Skin epidermis (tissue), 12 donors: ENCODE measurements around the gene ELOVL2.

Experiments
- H3K27ac ChIP-seq, 21 experiments: fragments of 200-600 bp; sonication (generic) in 11 of 21; one replicate each; pipeline ENCODE4 v1.5.0; 2020; ENCODE audit warnings: mild to moderate bottlenecking in 3 of 21, inconsistent platforms in 2 of 21, moderate library complexity in 2 of 21
- H3K4me3 ChIP-seq, 7 experiments: fragments of 200-600 bp; sonication (generic) in 2 of 7; one replicate each; pipeline ENCODE4 v1.5.0; 2020; ENCODE audit warnings: inconsistent platforms in 2 of 7, mild to moderate bottlenecking in 2 of 7, moderate library complexity in 1 of 7

Gene ELOVL2

GRCh38 chr6:10949579-10950490 is 94.3 kb downstream of the ELOVL2 start:
- H3K4me3 ChIP-seq: no peak overlapping the region
- H3K27ac ChIP-seq: no peak overlapping the region

GRCh38 chr6:10947966-10948365 is 96.1 kb downstream of the ELOVL2 start:
- H3K27ac ChIP-seq: no peak overlapping the region
- H3K4me3 ChIP-seq: no peak overlapping the region

DNA sequence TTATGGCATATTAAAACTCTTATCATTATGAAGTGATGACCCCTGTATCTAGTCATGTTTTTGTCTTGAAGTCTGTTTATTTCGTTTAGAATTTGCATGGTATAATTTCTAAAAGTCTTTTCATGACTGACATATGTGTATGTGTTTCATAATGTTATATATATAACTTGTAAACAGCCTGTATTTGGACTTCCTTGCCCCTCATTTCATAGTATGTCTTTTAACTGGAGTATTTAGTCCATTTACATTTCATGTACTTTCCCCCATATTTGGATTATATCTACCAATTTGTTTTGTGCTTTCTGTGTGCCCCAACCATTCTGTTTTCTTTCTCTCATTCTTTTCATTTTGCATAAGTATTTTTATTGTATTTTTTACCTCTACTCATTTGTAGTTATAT is 98.3 kb downstream of the ELOVL2 start:
- Histone ChIP-seq H3K27ac (no peak overlapping the region), H3K4me3 (no peak overlapping the region)

- no peak overlapping the region for H3K4me3 ChIP-seq
- no peak overlapping the region for H3K27ac ChIP-seq
These were observed 104.3 kb downstream of the ELOVL2 start for GRCh38 chr6:10939840-10940239.

GRCh38 chr6:10933126-10933525 is 111.0 kb downstream of the ELOVL2 start:
- no peak overlapping the region for H3K27ac ChIP-seq
- H3K4me3 ChIP-seq: no peak overlapping the region
